ENCODE results near the gene ATG101.

The ATG101 gene

GRCh38 chr12:52058631-52059361 is 11.0 kb upstream of the ATG101 start:
- no peak for FAIRE-seq

GRCh38 chr12:52059582-52060497 is 9.9 kb upstream of the ATG101 start:
- FAIRE-seq, result no peak

DNA sequence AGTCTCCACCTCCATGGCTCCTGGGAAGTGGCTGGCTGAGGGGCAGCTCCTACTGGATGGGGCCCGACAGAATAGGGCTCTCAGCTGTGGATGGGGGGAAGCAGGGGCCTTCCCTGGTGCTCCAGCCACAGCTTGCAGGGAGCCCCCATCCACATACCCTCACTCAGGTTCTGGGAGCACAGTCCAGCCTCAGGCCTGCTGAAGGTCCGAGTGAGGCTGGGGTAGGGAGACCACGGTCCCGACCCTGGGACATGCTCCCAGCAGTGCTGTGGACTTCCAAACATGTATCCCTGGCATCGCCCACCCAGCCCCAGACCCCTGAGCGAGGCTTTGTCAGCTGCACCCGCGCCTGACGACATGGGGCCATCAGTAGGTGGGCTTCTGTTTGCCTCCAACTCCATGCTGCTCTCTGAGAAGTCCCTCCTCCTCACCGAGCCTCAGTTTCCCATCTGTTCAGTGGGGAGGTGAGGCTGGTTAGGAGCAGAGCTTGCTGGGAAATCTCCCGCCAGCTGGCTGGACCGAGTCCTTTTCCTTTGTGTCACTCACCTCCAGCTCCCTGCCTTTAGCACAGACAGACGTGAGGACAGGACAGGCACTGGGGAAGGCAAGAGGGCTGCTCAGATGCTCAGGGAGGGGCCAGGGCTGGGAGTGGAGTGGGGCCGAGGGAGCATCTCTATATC is 9.1 kb upstream of the ATG101 start:
- FAIRE-seq, result no peak

DNA sequence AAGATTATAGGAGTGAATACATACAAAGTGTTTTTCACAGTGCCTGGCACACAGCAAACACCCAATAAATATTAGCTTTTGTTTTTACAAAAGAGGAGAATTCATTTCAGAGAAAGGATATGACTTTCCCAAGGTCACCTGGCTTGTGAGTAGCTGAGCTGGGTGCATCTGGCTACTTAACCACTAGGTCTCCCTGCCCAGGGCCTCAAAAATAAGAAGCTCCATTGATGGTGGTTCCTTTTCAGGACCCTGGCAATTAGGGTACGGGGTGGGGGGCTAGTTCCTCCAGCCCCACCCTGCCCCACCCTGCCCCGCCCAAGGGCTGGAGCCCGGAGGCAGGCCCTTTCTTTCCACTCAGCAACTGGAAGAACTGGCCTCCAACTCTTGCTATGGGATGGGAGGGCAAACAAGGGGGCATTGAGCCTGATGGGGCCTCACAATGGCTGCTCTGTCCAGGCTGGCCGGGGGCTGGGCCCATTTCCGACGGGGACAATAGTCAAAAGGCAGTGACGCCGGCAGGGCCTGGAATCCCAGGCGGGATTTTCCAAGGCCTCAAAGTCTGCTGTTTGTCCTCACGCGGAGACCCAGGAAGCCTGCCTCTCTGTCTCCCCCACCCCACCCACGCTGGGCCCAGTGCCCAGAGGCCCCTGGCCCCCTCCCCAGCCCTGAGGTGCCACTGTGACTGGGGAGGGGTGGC is 8.2 kb upstream of the ATG101 start:
- no peak for FAIRE-seq

DNA sequence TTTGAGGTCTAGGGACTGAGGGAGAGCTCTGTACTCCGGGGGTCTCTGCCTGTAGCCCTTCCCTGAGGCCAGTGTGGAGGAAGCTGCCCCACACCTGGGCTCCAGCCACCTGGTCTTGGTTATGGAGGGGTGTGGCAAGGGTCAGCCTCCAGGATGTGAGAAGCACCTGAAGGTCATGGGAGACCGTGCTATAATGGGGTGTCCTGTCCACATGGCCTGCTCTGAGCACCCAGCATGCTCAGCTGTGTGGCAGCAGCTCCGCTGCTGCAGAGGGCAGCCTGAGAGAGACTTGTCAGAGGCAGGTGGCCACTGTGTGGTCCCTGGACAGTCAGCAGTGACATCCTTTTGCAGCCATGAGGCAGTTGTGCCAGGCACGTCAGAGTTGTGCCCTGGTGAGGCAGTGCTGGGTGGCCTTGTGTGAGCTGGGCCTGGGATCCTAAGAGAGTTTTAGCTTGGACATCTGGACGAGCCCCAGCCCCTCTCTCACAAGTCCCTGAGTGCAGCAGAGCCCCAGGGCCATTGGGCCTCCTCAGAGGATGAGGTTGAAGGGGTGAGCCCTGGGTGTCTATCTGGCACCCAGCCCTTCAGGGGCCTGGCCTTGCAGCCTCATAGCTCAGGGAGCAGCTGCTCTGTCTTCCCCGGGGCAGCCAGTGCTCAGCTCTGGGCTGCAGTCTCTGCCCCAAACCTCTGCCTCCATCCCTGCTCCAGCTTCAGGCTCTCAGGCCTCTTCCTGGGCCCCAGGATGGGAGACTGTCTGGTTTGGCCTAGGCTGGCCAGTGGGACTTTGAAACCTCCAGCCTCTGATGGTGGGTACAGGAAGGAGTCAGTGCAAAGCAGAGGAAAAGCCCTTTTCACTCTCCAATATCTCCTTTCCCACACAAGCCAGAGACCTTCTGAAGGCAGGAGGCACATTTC is 7.4 kb upstream of the ATG101 start:
- no peak for FAIRE-seq

DNA sequence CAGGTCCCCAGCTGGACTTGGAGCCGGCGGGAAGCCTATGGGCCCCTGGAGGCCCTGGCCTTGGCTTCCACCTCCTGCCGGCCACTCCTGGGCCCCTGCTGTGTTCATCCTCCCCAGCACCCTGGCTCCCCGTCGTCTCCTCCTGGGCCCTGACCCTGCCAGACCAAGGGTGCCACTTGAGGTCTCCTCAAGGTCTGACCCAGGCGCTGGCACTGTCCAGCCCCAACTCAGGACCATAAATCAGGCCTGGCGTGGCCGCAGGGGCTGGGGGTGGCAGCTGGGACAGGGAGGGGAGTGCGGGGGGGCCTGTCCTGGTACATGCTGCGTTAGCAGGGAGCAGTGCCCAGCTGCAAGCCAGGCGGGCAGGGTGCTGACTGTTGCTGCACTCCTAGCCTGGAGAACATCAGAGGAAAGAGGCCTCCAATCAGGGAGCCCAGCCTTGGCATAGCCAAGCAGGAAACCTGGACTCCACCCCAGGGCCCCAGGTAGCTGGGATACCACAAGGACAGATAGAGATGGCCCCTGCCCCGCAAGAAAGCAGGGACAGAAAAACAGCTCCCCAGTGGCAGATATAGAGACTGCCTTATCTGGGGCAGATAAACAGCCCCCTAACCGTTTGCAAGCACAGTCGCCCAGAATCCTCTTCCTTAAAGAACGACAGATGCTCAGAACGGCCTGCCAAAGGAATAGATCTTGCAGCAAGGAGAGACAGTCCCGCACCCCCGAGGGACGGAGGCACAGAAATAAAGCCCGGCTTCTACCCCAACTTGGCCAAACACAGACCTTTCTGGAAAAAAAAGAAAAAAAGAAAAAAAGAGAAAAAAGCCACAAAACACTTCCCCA is 6.5 kb upstream of the ATG101 start:
- FAIRE-seq, result no peak

DNA sequence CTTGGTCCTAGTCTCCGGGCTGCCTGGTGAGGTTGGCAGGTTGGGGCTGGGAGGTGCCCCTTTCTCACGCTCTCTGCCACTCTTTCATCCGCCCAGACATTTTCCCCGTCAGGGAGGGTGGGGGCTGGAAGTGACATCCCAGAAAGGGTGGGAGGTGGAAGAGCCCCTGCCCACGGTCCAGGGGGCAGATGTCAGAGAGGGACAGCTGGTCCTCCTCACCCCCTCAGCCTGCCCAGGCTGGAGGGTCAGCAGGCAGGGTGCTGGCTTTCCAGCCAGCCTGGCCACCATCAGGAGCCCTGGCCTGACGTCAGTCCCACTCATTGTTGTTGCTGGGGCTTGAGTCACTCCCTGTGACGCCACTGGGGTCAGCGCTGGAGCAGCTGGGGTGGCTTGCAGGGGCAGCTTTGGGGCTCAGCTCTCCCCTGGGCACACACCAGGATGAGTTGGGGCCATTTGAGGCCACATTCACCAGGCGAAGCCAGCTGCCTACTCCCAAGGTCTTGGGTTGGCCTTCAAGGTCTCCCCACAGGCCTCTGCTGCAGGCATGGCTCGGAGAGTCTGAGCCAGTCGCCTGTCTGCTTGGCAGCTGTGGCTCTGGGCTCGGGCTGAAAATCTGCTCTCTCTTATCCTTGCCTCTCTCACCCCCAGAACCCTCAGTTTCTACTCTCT is 5.7 kb upstream of the ATG101 start:
- FAIRE-seq, result no peak

GRCh38 chr12:52066346-52067080 is 3.3 kb upstream of the ATG101 start:
- FAIRE-seq, result no peak

- FAIRE-seq, result no peak
Measured at GRCh38 chr12:52067081-52067374, 2.8 kb upstream of the ATG101 start.

DNA sequence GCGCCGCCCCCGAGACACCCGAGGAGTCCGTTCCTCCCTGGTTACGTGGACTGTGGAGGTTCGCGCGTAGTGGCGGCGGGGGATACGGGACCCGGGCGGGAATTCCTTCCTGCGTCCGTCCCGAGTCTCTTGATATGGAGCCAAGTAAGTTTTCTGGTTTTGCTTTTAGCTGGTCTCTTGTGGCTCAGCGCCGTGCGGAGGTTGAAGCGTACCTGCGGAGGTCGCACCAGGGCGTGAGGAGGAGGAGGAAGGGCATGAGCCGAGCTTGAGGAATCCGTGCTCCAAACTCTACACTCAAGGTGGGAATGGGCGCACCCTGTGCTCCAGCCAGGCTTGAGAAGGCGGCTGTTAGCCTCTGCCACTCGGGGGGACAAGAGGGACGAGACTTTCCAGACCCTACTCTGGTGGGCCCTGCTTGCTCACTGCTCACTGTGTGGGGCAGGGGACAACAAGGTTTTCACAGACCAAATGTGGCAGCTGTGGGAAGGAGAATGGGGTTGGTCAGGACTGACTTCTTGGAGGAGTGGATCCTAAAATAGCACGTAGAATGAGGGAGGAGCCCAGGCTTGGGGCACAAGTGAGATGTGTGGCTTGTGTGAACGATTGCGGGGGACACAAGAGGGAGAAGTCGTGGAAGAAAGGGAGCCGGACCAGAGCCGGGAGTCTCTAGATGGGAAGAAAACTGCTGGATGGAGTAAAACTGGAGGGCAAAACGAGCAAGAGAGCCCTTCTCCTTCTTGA is 577 bp downstream of the ATG101 start:
- FAIRE-seq, result no peak

DNA sequence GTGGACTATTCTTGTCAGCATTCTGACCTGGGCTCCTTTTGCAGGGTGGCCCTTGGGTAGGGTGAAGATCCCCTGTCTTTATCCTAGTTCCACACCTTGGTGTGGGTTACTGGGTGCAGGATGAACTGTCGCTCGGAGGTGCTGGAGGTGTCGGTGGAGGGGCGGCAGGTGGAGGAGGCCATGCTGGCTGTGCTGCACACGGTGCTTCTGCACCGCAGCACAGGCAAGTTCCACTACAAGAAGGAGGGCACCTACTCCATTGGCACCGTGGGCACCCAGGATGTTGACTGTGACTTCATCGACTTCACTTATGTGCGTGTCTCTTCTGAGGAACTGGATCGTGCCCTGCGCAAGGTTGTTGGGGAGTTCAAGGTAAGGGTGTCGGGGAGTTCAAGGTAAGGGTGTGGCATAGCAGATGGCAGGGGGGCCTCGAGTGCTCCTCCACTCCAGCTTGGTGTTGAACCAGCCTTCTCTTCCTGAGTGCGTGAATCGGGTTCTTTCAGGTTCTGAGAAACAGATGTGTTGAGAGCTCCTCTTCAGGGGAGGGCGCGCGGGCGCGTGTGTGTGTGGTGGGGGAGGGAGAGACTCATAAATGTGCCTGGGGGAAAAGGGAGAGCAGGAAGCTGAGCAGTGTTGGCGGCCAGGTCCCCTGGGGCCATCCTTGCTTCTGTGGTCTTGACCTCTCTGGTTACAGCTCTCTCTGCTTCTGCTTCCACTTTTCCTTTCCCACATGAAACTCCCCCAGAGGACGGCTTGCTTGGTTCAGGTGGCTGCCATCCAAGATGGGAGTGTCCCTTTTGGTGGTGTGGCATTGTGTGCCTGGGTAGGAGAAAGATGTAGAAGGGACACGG is 4.0 kb downstream of the ATG101 start:
- FAIRE-seq, result no peak

DNA sequence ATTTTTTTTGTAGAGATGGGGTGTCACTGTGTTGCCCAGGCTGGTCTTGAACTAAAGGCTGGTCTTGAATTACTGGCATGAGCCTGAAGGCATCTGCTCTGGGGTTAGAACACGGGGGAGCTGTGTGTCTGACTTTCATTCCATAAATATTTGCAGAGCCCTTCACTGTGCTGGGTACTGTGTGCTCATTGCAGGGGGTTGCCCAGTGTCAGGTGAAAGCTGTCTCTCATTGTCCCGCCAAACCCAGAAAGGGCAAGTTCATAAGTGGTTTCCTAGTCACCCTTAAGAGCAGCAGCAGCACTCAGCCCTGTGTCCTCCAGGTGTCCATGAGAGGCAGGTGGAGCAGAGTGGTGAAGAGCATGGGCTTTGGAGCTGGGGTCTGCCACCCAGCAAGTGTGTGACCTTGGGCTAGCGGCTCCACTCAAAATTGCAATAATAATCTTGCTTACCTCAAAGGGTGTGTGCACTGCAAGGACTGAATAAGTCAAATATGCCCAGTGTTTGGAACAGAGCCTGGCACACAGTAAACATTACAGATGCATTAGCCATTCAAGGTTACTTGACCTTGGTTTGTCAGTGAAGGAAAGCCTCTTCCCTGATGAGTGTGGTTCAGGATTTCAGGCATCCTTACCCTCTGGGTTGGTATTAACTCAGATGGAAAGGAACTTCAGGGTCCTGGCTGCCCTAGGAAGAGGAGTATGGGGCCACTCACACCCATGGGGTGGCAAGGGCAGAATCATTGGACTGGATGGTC is 5.4 kb downstream of the ATG101 start:
- FAIRE-seq, result no peak

GRCh38 chr12:52076811-52077210 is 7.0 kb downstream of the ATG101 start:
- FAIRE-seq, result no peak

DNA sequence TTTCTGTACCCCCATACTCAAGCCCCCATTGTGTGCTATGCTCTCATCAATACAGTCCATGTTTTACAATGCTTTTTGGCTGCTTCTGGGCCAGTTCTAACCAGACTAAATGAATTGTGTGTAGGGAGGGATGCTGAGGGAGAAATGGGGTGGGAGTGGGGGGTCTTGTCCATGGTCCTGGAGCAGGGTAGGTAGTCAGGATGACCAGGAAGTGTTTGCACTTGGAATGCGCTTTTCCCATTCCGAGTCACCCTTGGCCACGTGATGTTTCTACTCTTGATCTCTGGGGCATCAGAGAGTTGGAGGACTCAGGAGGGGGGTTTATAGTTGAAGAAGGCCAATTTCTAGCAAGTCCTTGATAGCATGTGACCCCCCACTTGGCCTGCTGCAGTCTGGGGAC is 8.5 kb downstream of the ATG101 start:
- FAIRE-seq, result no peak

- no peak for FAIRE-seq
Measured at GRCh38 chr12:52079576-52080402, 10.0 kb downstream of the ATG101 start, which contains the start of gene SMIM41. Gene SMIM41 (plus strand): TSS chr12:52079704. CDS start chr12:52079780, 76 bp downstream.
